GM23338 (cell line): ENCODE data around the gene SLC13A4. TPM values are rescaled to one million over a fixed set of nuclear protein-coding genes. Genes with fewer than 3 reads are reported as not detected.
A peak's percentile ranks its signal among the peaks of the same experiment; 100 is the strongest.

Experiments
- ATAC-seq: fragments of 200-7000 bp; cut with Tn5 transposase; 3 replicates; pipeline ENCODE4 v1.9.1; 2020
- DNase-seq: peaks from one replicate; pipeline ENCODE4 v3.0.0-alpha.2; 2015; ENCODE audit warnings: low spot score
- H2AFZ ChIP-seq: fragments of 200-600 bp; sonication (generic); 2 replicates; pipeline ENCODE4 v1.8.0; 2016; ENCODE audit warnings: antibody characterized with exemption, mild to moderate bottlenecking, moderate library complexity
- H3F3A ChIP-seq: fragments of 200-600 bp; sonication (generic); replicated peaks from 2 replicates; pipeline ENCODE4 v1.8.0; 2017; ENCODE audit warnings: antibody characterized with exemption, mixed run types, low read depth
- H3K27ac ChIP-seq: fragments of 200-600 bp; sonication (generic); 2 replicates; pipeline ENCODE4 v1.6.1; 2016; ENCODE audit warnings: low read depth
- H3K27me3 ChIP-seq: fragments of 200-600 bp; sonication (generic); 2 replicates; pipeline ENCODE4 v1.8.0; 2016; ENCODE audit warnings: mild to moderate bottlenecking, mixed run types, moderate library complexity; ENCODE audit not compliant: insufficient read depth
- H3K36me3 ChIP-seq: fragments of 200-600 bp; sonication (generic); 2 replicates; pipeline ENCODE4 v1.8.0; 2016; ENCODE audit warnings: mild to moderate bottlenecking; ENCODE audit not compliant: insufficient read depth
- H3K4me1 ChIP-seq: fragments of 200-600 bp; sonication (generic); 2 replicates; pipeline ENCODE4 v1.8.0; 2016; ENCODE audit warnings: mild to moderate bottlenecking, moderate library complexity; ENCODE audit not compliant: insufficient read depth
- H3K4me2 ChIP-seq: fragments of 200-600 bp; sonication (generic); 2 replicates; pipeline ENCODE4 v1.7.1; 2017; ENCODE audit warnings: mixed run types
- H3K4me3 ChIP-seq: fragments of 200-600 bp; sonication (generic); 2 replicates; pipeline ENCODE4 v1.6.1; 2016; ENCODE audit warnings: mixed run types
- H3K79me2 ChIP-seq: fragments of 200-600 bp; sonication (generic); replicated peaks from 2 replicates; pipeline ENCODE4 v1.8.0; 2017; ENCODE audit warnings: mild to moderate bottlenecking; ENCODE audit not compliant: insufficient read depth
- H3K9me2 ChIP-seq: fragments of 200-600 bp; sonication (generic); 2 replicates; pipeline ENCODE4 v1.8.0; 2017; ENCODE audit not compliant: insufficient read depth
- H4K20me1 ChIP-seq: fragments of 200-600 bp; sonication (generic); replicated peaks from 2 replicates; pipeline ENCODE4 v1.8.0; 2017; ENCODE audit warnings: mild to moderate bottlenecking; ENCODE audit not compliant: insufficient read depth
- H3K27ac Mint-ChIP-seq: 2 replicates; pipeline ENCODE4 v1.8.0; 2020; ENCODE audit warnings: inconsistent platforms, mild to moderate bottlenecking, moderate library complexity, mixed read lengths
- H3K27me3 Mint-ChIP-seq: 3 replicates; pipeline ENCODE4 v1.8.0; 2022; ENCODE audit warnings: low read depth, mild to moderate bottlenecking, moderate library complexity, mixed read lengths, inconsistent platforms; ENCODE audit not compliant: insufficient read depth, poor library complexity
- H3K36me3 Mint-ChIP-seq: 3 replicates; pipeline ENCODE4 v1.8.0; 2021; ENCODE audit warnings: low read depth, mild to moderate bottlenecking, inconsistent platforms, moderate library complexity, mixed read lengths
- H3K4me1 Mint-ChIP-seq: 3 replicates; pipeline ENCODE4 v1.8.0; 2020; ENCODE audit warnings: mild to moderate bottlenecking, inconsistent platforms, mixed read lengths
- H3K4me3 Mint-ChIP-seq: 3 replicates; pipeline ENCODE4 v1.8.0; 2021; ENCODE audit warnings: moderate library complexity, mild to moderate bottlenecking, inconsistent platforms, mixed read lengths
- H3K9me3 Mint-ChIP-seq: 3 replicates; pipeline ENCODE4 v1.8.0; 2020; ENCODE audit warnings: moderate library complexity, mild to moderate bottlenecking, inconsistent platforms, mixed read lengths
- CREB1 ChIP-seq: fragments of 250-450 bp; sonication (Bioruptor Pico); IDR thresholded peaks from 2 replicates; pipeline ENCODE4 v1.5.0; 2020; ENCODE audit warnings: low read depth, mild to moderate bottlenecking, moderate library complexity
- EZH2 ChIP-seq: fragments of 200-600 bp; sonication (generic); IDR thresholded peaks from one replicate; pipeline ENCODE4 v1.8.0; 2017; ENCODE audit warnings: antibody characterized with exemption, mild to moderate bottlenecking, low read depth; ENCODE audit not compliant: unreplicated experiment
- EZH2phosphoT487 ChIP-seq: fragments of 200-600 bp; sonication (generic); IDR thresholded peaks from one replicate; pipeline ENCODE4 v1.8.1; 2018; ENCODE audit warnings: antibody characterized with exemption; ENCODE audit not compliant: unreplicated experiment
- JUNB ChIP-seq: IDR thresholded peaks from one replicate; pipeline ENCODE4 v1.6.1; 2016; ENCODE audit warnings: antibody characterized with exemption; ENCODE audit not compliant: unreplicated experiment
- NANOG ChIP-seq: IDR thresholded peaks from 2 replicates; pipeline ENCODE4 v1.6.1; 2016; ENCODE audit warnings: antibody characterized with exemption, borderline replicate concordance
- POLR2AphosphoS5 ChIP-seq: IDR thresholded peaks from 2 replicates; pipeline ENCODE4 v1.6.1; 2016; ENCODE audit warnings: antibody characterized with exemption, low read depth
- STAT1 ChIP-seq: IDR thresholded peaks from one replicate; pipeline ENCODE4 v1.6.1; 2016; ENCODE audit warnings: antibody characterized with exemption; ENCODE audit not compliant: unreplicated experiment
- ZNF114 ChIP-seq: fragments of 250-450 bp; sonication (Bioruptor Pico); IDR thresholded peaks from 2 replicates; pipeline ENCODE4 v1.5.0; 2020; ENCODE audit warnings: mild to moderate bottlenecking, moderate library complexity
- ZNF331 ChIP-seq: fragments of 250-450 bp; sonication (Bioruptor Pico); IDR thresholded peaks from 2 replicates; pipeline ENCODE4 v1.5.0; 2020; ENCODE audit warnings: low read depth, mild to moderate bottlenecking, moderate library complexity
- polyA plus RNA-seq: library from polyadenylated mRNA; unstranded; fragments of >200 nt; fragmentation: Nextera tagmentation; extraction: Ambion mirVana; gene quantifications from 2 replicates; pipeline ENCODE4 v1.2.1, GENCODE V29; 2016
- total RNA-seq: library from RNA; depleted of rRNA; stranded (reverse); fragments of >200 nt; shearing (Covaris generic); gene quantifications from 2 replicates; pipeline ENCODE4 v1.2.3, GENCODE V29; 2014
- TF ChIP-seq, protein P1 (sequence below), 2 experiments: fragments of 200-600 bp in 1 of 2; sonication (generic) in 1 of 2; conservative IDR thresholded peaks; 2 replicates each; pipeline versions ENCODE4 v1.5.1 to v1.6.1; 2016 to 2017; ENCODE audit warnings: antibody characterized with exemption in 2 of 2, low read depth in 2 of 2, mild to moderate bottlenecking in 2 of 2, moderate library complexity in 1 of 2
- TF ChIP-seq, protein P2 (sequence below): IDR thresholded peaks from one replicate; pipeline ENCODE4 v1.6.1; 2018; ENCODE audit warnings: antibody characterized with exemption; ENCODE audit not compliant: unreplicated experiment
- TF ChIP-seq, protein P3 (sequence below): IDR thresholded peaks from 2 replicates; pipeline ENCODE4 v1.6.1; 2016; ENCODE audit warnings: antibody characterized with exemption
- TF ChIP-seq, protein P4 (sequence below): fragments of 250-450 bp; sonication (Bioruptor Pico); IDR thresholded peaks from 2 replicates; pipeline ENCODE4 v1.5.0; 2020; ENCODE audit warnings: mild to moderate bottlenecking, moderate library complexity

SLC13A4 gene
- total and polyA plus RNA-seq, 2 experiments from 2014 or later = 1.7 to 2.3 TPM

DNA sequence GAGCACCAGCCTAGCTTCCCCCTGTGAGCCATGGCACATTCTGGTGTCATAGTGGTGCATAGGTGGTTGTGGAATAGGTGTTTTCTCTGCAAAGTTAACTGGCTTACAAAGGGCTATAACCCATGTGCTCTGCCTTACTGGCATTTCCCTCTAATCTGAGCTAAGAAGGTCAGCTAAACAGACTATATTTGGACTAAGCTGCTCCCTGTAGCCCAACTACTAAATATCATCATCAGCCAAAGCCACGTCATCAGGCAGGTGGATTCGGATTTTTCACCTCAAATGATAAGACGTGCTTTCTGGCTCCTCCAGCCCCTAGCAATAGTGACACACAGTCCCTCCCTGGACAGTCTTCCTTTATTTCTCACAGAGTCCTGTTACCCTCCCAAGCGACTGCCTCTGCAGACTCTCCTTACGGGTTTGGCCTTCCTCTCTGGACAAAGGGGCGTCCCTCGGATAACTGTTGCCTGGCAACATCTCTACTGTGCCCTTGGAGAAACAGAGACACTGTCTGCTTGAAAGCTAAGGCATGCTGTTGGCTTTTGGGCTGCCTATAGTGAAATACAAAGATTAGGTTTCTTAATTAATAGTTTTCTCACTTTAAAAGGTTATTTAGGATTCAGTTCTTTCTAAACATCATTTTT is 9.1 kb downstream of the SLC13A4 start:
- H3K4me1 ChIP-seq = no peaks in the 10 kb centered on the region
- Mint-ChIP-seq H3K27ac (no peak overlapping the region), H3K36me3 (no peaks in the 10 kb centered on the region), H3K27me3 (peaks cover 5% of the 10 kb centered on the region), H3K4me3 (no peak overlapping the region), H3K9me3 (no peaks in the 10 kb centered on the region), H3K4me1 (peaks cover 2% of the 10 kb centered on the region; the same call in 2 of the 3 replicates)
- 0 out of 2 replicates have a peak, but pooled peaks cover 3% of the 10 kb centered on the region for H3F3A ChIP-seq
- no peak overlapping the region for H3K4me3 ChIP-seq
- TF ChIP-seq, protein P1, sequence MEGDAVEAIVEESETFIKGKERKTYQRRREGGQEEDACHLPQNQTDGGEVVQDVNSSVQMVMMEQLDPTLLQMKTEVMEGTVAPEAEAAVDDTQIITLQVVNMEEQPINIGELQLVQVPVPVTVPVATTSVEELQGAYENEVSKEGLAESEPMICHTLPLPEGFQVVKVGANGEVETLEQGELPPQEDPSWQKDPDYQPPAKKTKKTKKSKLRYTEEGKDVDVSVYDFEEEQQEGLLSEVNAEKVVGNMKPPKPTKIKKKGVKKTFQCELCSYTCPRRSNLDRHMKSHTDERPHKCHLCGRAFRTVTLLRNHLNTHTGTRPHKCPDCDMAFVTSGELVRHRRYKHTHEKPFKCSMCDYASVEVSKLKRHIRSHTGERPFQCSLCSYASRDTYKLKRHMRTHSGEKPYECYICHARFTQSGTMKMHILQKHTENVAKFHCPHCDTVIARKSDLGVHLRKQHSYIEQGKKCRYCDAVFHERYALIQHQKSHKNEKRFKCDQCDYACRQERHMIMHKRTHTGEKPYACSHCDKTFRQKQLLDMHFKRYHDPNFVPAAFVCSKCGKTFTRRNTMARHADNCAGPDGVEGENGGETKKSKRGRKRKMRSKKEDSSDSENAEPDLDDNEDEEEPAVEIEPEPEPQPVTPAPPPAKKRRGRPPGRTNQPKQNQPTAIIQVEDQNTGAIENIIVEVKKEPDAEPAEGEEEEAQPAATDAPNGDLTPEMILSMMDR (conservative IDR thresholded peaks at IDR 0.05; ENCODE audit: low read depth in 2 of 2) = no peak
- no peak for TF ChIP-seq NANOG
- no peak for TF ChIP-seq STAT1
- no peak for TF ChIP-seq ZNF331
- TF ChIP-seq, protein P2, sequence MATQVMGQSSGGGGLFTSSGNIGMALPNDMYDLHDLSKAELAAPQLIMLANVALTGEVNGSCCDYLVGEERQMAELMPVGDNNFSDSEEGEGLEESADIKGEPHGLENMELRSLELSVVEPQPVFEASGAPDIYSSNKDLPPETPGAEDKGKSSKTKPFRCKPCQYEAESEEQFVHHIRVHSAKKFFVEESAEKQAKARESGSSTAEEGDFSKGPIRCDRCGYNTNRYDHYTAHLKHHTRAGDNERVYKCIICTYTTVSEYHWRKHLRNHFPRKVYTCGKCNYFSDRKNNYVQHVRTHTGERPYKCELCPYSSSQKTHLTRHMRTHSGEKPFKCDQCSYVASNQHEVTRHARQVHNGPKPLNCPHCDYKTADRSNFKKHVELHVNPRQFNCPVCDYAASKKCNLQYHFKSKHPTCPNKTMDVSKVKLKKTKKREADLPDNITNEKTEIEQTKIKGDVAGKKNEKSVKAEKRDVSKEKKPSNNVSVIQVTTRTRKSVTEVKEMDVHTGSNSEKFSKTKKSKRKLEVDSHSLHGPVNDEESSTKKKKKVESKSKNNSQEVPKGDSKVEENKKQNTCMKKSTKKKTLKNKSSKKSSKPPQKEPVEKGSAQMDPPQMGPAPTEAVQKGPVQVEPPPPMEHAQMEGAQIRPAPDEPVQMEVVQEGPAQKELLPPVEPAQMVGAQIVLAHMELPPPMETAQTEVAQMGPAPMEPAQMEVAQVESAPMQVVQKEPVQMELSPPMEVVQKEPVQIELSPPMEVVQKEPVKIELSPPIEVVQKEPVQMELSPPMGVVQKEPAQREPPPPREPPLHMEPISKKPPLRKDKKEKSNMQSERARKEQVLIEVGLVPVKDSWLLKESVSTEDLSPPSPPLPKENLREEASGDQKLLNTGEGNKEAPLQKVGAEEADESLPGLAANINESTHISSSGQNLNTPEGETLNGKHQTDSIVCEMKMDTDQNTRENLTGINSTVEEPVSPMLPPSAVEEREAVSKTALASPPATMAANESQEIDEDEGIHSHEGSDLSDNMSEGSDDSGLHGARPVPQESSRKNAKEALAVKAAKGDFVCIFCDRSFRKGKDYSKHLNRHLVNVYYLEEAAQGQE = no peak
- TF ChIP-seq EZH2phosphoT487 = no peak
- TF ChIP-seq POLR2AphosphoS5 = no peak
- TF ChIP-seq EZH2 = no peak
- no peak for TF ChIP-seq JUNB
- TF ChIP-seq, protein P3, sequence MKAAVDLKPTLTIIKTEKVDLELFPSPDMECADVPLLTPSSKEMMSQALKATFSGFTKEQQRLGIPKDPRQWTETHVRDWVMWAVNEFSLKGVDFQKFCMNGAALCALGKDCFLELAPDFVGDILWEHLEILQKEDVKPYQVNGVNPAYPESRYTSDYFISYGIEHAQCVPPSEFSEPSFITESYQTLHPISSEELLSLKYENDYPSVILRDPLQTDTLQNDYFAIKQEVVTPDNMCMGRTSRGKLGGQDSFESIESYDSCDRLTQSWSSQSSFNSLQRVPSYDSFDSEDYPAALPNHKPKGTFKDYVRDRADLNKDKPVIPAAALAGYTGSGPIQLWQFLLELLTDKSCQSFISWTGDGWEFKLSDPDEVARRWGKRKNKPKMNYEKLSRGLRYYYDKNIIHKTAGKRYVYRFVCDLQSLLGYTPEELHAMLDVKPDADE = no peak
- TF ChIP-seq CREB1 (CRISPR knock-in tag) = no peak
- no peak for TF ChIP-seq ZNF114 (CRISPR knock-in tag)
- TF ChIP-seq, protein P4, sequence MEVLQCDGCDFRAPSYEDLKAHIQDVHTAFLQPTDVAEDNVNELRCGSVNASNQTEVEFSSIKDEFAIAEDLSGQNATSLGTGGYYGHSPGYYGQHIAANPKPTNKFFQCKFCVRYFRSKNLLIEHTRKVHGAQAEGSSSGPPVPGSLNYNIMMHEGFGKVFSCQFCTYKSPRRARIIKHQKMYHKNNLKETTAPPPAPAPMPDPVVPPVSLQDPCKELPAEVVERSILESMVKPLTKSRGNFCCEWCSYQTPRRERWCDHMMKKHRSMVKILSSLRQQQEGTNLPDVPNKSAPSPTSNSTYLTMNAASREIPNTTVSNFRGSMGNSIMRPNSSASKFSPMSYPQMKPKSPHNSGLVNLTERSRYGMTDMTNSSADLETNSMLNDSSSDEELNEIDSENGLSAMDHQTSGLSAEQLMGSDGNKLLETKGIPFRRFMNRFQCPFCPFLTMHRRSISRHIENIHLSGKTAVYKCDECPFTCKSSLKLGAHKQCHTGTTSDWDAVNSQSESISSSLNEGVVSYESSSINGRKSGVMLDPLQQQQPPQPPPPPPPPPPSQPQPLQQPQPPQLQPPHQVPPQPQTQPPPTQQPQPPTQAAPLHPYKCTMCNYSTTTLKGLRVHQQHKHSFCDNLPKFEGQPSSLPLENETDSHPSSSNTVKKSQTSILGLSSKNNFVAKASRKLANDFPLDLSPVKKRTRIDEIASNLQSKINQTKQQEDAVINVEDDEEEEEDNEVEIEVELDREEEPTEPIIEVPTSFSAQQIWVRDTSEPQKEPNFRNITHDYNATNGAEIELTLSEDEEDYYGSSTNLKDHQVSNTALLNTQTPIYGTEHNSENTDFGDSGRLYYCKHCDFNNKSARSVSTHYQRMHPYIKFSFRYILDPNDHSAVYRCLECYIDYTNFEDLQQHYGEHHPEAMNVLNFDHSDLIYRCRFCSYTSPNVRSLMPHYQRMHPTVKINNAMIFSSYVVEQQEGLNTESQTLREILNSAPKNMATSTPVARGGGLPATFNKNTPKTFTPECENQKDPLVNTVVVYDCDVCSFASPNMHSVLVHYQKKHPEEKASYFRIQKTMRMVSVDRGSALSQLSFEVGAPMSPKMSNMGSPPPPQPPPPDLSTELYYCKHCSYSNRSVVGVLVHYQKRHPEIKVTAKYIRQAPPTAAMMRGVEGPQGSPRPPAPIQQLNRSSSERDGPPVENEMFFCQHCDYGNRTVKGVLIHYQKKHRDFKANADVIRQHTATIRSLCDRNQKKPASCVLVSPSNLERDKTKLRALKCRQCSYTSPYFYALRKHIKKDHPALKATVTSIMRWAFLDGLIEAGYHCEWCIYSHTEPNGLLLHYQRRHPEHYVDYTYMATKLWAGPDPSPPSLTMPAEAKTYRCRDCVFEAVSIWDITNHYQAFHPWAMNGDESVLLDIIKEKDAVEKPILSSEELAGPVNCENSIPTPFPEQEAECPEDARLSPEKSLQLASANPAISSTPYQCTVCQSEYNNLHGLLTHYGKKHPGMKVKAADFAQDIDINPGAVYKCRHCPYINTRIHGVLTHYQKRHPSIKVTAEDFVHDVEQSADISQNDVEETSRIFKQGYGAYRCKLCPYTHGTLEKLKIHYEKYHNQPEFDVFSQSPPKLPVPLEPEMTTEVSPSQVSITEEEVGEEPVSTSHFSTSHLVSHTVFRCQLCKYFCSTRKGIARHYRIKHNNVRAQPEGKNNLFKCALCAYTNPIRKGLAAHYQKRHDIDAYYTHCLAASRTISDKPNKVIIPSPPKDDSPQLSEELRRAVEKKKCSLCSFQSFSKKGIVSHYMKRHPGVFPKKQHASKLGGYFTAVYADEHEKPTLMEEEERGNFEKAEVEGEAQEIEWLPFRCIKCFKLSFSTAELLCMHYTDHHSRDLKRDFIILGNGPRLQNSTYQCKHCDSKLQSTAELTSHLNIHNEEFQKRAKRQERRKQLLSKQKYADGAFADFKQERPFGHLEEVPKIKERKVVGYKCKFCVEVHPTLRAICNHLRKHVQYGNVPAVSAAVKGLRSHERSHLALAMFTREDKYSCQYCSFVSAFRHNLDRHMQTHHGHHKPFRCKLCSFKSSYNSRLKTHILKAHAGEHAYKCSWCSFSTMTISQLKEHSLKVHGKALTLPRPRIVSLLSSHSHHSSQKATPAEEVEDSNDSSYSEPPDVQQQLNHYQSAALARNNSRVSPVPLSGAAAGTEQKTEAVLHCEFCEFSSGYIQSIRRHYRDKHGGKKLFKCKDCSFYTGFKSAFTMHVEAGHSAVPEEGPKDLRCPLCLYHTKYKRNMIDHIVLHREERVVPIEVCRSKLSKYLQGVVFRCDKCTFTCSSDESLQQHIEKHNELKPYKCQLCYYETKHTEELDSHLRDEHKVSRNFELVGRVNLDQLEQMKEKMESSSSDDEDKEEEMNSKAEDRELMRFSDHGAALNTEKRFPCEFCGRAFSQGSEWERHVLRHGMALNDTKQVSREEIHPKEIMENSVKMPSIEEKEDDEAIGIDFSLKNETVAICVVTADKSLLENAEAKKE = no peak
- no peaks in the 10 kb centered on the region for H4K20me1 ChIP-seq
- H3K27me3 ChIP-seq = no peaks in the 10 kb centered on the region
- H3K9me2 ChIP-seq = no peaks in the 10 kb centered on the region
- DNase-seq (peak; percentile 17), ATAC-seq (peak; percentile 31; the same call in 2 of the 3 replicates)
- no peaks in the 10 kb centered on the region; the same call in 1 of the 2 replicates for H3K36me3 ChIP-seq
- H3K27ac ChIP-seq = no peak overlapping the region
- no peak overlapping the region for H2AFZ ChIP-seq
- no peaks in the 10 kb centered on the region for H3K79me2 ChIP-seq
- H3K4me2 ChIP-seq = no peak overlapping the region
